CD4-positive, CD25-positive, alpha-beta regulatory T cell (primary cell): ENCODE measurements around the gene SLC25A24. TPM values are rescaled to one million over a fixed set of nuclear protein-coding genes. Genes with fewer than 3 reads are reported as not detected.
"Not testable (repeated sequence)": the region's sequence is repeated elsewhere in the genome, so short reads cannot be mapped to it uniquely, and the experiment has no call there.

Experiments used
- ATAC-seq, 2 donors: fragments of 150-1000 bp; cut with Tn5 transposase; one replicate each; pipeline ENCODE4 v1.10.0; 2021; ENCODE audit warnings: low read depth in 2 of 2, moderate number of reproducible peaks in 2 of 2, moderate library complexity in 1 of 2
- DNase-seq, 3 donors: peaks; one replicate each; pipeline versions ENCODE4 v3.0.0 to v3.0.0-alpha.2; 2012 to 2022; ENCODE audit warnings: mixed read lengths in 1 of 3
- H3K27ac ChIP-seq: one replicate; pipeline ENCODE4 v1.7.0; 2013; ENCODE audit warnings: mild to moderate bottlenecking, low read length; ENCODE audit not compliant: insufficient read depth, poor library complexity, severe bottlenecking
- H3K27me3 ChIP-seq: one replicate; pipeline ENCODE4 v1.7.0; 2013; ENCODE audit warnings: low read length; ENCODE audit not compliant: control insufficient read depth, insufficient read depth
- H3K36me3 ChIP-seq: one replicate; pipeline ENCODE4 v1.7.0; 2013; ENCODE audit warnings: mild to moderate bottlenecking, low read length, moderate library complexity; ENCODE audit not compliant: control insufficient read depth, insufficient read depth
- H3K4me1 ChIP-seq: 2 replicates; pipeline ENCODE4 v1.7.0; 2013; ENCODE audit warnings: mild to moderate bottlenecking, low read length; ENCODE audit not compliant: insufficient read depth, control insufficient read depth, poor library complexity, severe bottlenecking
- H3K4me3 ChIP-seq: one replicate; pipeline ENCODE4 v1.7.0; 2013; ENCODE audit warnings: low read depth, mild to moderate bottlenecking, low read length, moderate library complexity
- H3K9me3 ChIP-seq, 2 experiments: 1 replicate in 1 of 2; 2 replicates in 1 of 2; pipeline ENCODE4 v1.7.0; 2013; ENCODE audit warnings: low read length in 2 of 2, mild to moderate bottlenecking in 1 of 2, moderate library complexity in 1 of 2; ENCODE audit not compliant: control insufficient read depth in 2 of 2
- H3K27ac Mint-ChIP-seq, 3 donors: one replicate each; pipeline ENCODE4 v1.8.0; 2020 to 2022; ENCODE audit warnings: mild to moderate bottlenecking in 3 of 3, mixed read lengths in 3 of 3, moderate library complexity in 2 of 3
- H3K27me3 Mint-ChIP-seq: one replicate; pipeline ENCODE4 v1.8.0; 2022; ENCODE audit warnings: mild to moderate bottlenecking, mixed read lengths
- H3K36me3 Mint-ChIP-seq: one replicate; pipeline ENCODE4 v1.8.0; 2020; ENCODE audit warnings: mixed read lengths
- H3K4me1 Mint-ChIP-seq, 4 donors: one replicate each; pipeline ENCODE4 v1.8.0; 2020 to 2022; ENCODE audit warnings: mixed read lengths in 4 of 4, mild to moderate bottlenecking in 1 of 4
- H3K4me3 Mint-ChIP-seq, 4 donors: one replicate each; pipeline ENCODE4 v1.8.0; 2020 to 2022; ENCODE audit warnings: mild to moderate bottlenecking in 4 of 4, mixed read lengths in 4 of 4, moderate library complexity in 3 of 4
- H3K9me3 Mint-ChIP-seq, 7 donors: one replicate each; pipeline ENCODE4 v1.8.0; 2020 to 2022; ENCODE audit warnings: mixed read lengths in 7 of 7, mild to moderate bottlenecking in 3 of 7, moderate library complexity in 2 of 7
- polyA plus RNA-seq, 4 donors: library from polyadenylated mRNA; unstranded; fragments of 300-500 nt; fragmentation: Illumina TruSeq; gene quantifications; one replicate each; pipeline ENCODE4 v1.2.3, GENCODE V29; 2021
- total RNA-seq: library from RNA; stranded (reverse); gene quantifications from one replicate; pipeline ENCODE4 v1.2.3, GENCODE V29; 2022

Gene SLC25A24
- total and polyA plus RNA-seq, 5 donors from 2014 or later, result 14.7 to 26.7 (median 19.8) TPM

GRCh38 chr1:108159951-108160350, 40.2 kb downstream of the SLC25A24 start:
- not testable (repeated sequence) for H3K27me3 ChIP-seq
- peaks cover 19% of the 10 kb centered on the region for H3K36me3 ChIP-seq

GRCh38 chr1:108158893-108159453, 41.2 kb downstream of the SLC25A24 start:
- peaks cover 0 to 2% (median 0%) of the 10 kb centered on the region in 7 donors for H3K9me3 Mint-ChIP-seq
- H3K4me1 Mint-ChIP-seq, result peaks cover 0 to 1% (median 0%) of the 10 kb centered on the region in 4 donors
- no peak overlapping the region for H3K27ac Mint-ChIP-seq
- no peak overlapping the region for H3K4me3 Mint-ChIP-seq
- Histone ChIP-seq H3K9me3 (no peaks in the 10 kb centered on the region), H3K27me3 (no peaks in the 10 kb centered on the region), H3K4me1 (no peaks in the 10 kb centered on the region), H3K36me3 (peaks cover 26% of the 10 kb centered on the region), H3K4me3 (no peak overlapping the region), H3K27ac (no peak overlapping the region)
- ATAC-seq, result no peak
- peaks cover 25% of the 10 kb centered on the region for H3K36me3 Mint-ChIP-seq
- no peaks in the 10 kb centered on the region for H3K27me3 Mint-ChIP-seq
- no peak for DNase-seq

More at GRCh38 chr1:108159951-108160350, 40.2 kb downstream of the SLC25A24 start:
- H3K27ac ChIP-seq, DNase-seq, H3K9me3 ChIP-seq, H3K9me3 Mint-ChIP-seq, ATAC-seq, H3K4me1 ChIP-seq, H3K27ac Mint-ChIP-seq, H3K4me3 ChIP-seq, H3K4me3 Mint-ChIP-seq, H3K4me1 Mint-ChIP-seq, H3K27me3 Mint-ChIP-seq: not testable (repeated sequence)
- peaks cover 18% of the 10 kb centered on the region for H3K36me3 Mint-ChIP-seq

DNA sequence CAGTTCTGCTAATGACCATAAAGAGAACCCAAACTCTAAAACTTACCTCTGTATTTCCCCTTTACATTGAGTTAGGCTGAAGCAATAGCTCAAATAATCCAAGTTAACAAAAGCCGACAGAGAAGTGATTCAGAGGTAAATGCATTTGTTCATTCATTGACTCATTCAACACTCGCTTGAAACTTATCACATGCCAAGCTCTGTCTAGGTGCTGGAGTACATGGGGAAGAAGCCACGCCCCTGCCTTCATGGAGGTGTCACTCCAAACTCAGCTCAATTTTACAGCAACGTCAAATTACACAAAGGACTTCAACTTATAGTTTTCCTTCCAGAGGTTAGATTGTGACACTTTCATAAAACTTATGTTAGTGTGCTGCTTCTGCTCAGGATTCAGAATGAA, 45.8 kb downstream of the SLC25A24 start:
- Mint-ChIP-seq H3K27ac (no peak overlapping the region), H3K9me3 (no peaks in the 10 kb centered on the region)
- ATAC-seq, result no peak

DNA sequence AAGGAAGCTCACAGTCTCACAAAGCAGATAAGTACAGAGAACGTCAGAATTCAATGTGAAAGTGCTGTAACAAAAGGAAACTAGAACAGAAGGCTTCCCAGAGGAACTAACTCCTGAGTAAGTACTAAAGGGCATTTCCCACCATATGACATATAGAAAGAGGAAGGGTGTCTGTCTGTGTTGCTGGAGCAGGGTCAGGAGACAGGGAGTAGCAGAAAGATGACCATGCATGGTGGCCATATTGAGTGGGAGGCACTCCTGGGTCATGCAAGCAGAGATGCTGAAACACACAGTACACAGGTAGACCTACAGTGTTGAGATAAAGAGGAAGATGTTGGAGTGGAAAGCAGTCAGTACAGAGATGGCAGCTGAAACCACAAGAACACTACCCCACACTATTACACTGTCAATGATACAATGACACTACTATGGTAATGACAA, 47.3 kb downstream of the SLC25A24 start:
- Histone ChIP-seq H3K4me3 (no peak overlapping the region), H3K27me3 (no peaks in the 10 kb centered on the region), H3K36me3 (peaks cover 57% of the 10 kb centered on the region), H3K4me1 (no peaks in the 10 kb centered on the region), H3K27ac (no peak overlapping the region), H3K9me3 (no peaks in the 10 kb centered on the region)
- no peaks in the 10 kb centered on the region for H3K9me3 Mint-ChIP-seq
- peaks cover 28% of the 10 kb centered on the region for H3K36me3 Mint-ChIP-seq
- no peak for DNase-seq
- H3K27ac Mint-ChIP-seq, result no peak overlapping the region
- no peak for ATAC-seq
- no peaks in the 10 kb centered on the region for H3K27me3 Mint-ChIP-seq
- H3K4me1 Mint-ChIP-seq, result no peaks in the 10 kb centered on the region
- H3K4me3 Mint-ChIP-seq, result no peak overlapping the region

More for the DNA sequence above, 45.8 kb downstream of the SLC25A24 start:
- Histone ChIP-seq H3K4me3 (no peak overlapping the region), H3K4me1 (no peaks in the 10 kb centered on the region), H3K27me3 (no peaks in the 10 kb centered on the region), H3K27ac (no peak overlapping the region), H3K36me3 (peaks cover 45% of the 10 kb centered on the region), H3K9me3 (no peaks in the 10 kb centered on the region)
- Mint-ChIP-seq H3K4me1 (peaks cover 0 to 1% (median 0%) of the 10 kb centered on the region in 4 donors), H3K36me3 (peaks cover 25% of the 10 kb centered on the region), H3K4me3 (no peak overlapping the region), H3K27me3 (no peaks in the 10 kb centered on the region)
- no peak for DNase-seq

GRCh38 chr1:108151548-108151947, 48.6 kb downstream of the SLC25A24 start:
- Mint-ChIP-seq H3K4me1 (peaks cover 0 to 4% (median 0%) of the 10 kb centered on the region in 4 donors), H3K27ac (no peak overlapping the region), H3K27me3 (no peaks in the 10 kb centered on the region), H3K9me3 (no peaks in the 10 kb centered on the region), H3K36me3 (peaks cover 36% of the 10 kb centered on the region), H3K4me3 (no peak overlapping the region)
- Histone ChIP-seq H3K9me3 (no peaks in the 10 kb centered on the region), H3K36me3 (peaks cover 55% of the 10 kb centered on the region), H3K4me3 (no peak overlapping the region), H3K27me3 (no peaks in the 10 kb centered on the region), H3K4me1 (no peaks in the 10 kb centered on the region), H3K27ac (no peak overlapping the region)
- ATAC-seq, result no peak
- no peak for DNase-seq

DNA sequence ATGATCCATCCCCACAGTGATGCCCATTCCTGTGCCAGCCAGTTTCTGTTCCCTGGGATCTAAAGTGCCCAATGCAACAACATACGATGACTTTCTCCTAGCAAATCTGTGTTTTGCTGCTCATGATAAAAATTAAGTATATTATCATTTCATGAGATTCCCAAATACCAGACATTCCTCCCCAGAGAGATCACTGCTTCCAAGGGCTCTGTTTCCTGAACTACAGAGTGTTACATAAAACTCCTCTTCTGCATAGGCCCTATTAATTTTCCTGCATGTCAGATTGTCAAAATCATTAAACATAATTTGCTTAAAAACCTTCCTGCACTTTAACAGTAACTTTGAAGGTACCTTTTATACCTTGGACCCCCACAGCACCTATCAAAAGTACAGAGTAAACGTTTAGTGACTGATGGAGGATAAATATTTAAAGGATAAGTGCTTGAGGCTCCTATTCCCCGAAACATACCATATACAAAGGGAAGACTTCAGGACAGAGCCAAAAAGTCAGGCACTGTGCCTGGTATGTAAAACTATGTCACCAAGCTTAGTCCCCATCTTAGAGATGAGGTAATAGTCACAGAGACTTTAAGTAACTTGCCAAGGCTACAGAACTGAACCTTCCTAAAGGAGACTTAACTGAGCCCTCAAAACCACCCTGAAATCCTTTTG, 50.2 kb downstream of the SLC25A24 start:
- ATAC-seq, result no peak
- Histone ChIP-seq H3K9me3 (no peaks in the 10 kb centered on the region), H3K4me1 (no peaks in the 10 kb centered on the region), H3K27me3 (no peaks in the 10 kb centered on the region), H3K4me3 (no peak overlapping the region), H3K27ac (no peak overlapping the region), H3K36me3 (peaks cover 47% of the 10 kb centered on the region)
- H3K4me3 Mint-ChIP-seq, result no peak overlapping the region
- H3K27me3 Mint-ChIP-seq, result no peaks in the 10 kb centered on the region
- no peak for DNase-seq
- no peak overlapping the region for H3K27ac Mint-ChIP-seq
- peaks cover 43% of the 10 kb centered on the region for H3K36me3 Mint-ChIP-seq
- peaks cover 0 to 4% (median 0%) of the 10 kb centered on the region in 4 donors for H3K4me1 Mint-ChIP-seq
- peaks cover 0 to 6% (median 0%) of the 10 kb centered on the region in 7 donors for H3K9me3 Mint-ChIP-seq

GRCh38 chr1:108144569-108144968, 55.6 kb downstream of the SLC25A24 start:
- H3K36me3 Mint-ChIP-seq, result peaks cover 46% of the 10 kb centered on the region
- not testable (repeated sequence) for H3K4me1 ChIP-seq, H3K9me3 ChIP-seq, H3K27me3 Mint-ChIP-seq, H3K27me3 ChIP-seq, H3K27ac ChIP-seq, H3K4me1 Mint-ChIP-seq, ATAC-seq, H3K4me3 Mint-ChIP-seq, DNase-seq, H3K4me3 ChIP-seq, H3K27ac Mint-ChIP-seq
- peaks cover 0 to 11% (median 0%) of the 10 kb centered on the region in 7 donors for H3K9me3 Mint-ChIP-seq
- peaks cover 37% of the 10 kb centered on the region for H3K36me3 ChIP-seq
